ENCODE data around the gene SORCS3.

GRCh38 chr10:104910712-104911111 is 269.6 kb downstream of the SORCS3 start:
- no peak for TF ChIP-seq CTCF (IDR thresholded peaks at IDR 0.05; ENCODE audit: low read depth, low read length)
- no peak for TF ChIP-seq POLR2A (IDR thresholded peaks at IDR 0.05; ENCODE audit: extremely low read depth, insufficient read length)
- no peak for TF ChIP-seq MAX (IDR thresholded peaks at IDR 0.05; ENCODE audit: low read depth, low read length)
- TF ChIP-seq MYC (IDR thresholded peaks at IDR 0.05; ENCODE audit: low read depth, low read length): no peak
